H1 (cell line): ENCODE data around the gene DCUN1D3. TPM values are rescaled to one million over a fixed set of nuclear protein-coding genes. Genes with fewer than 3 reads are reported as not detected.

Experiments
- CTCF ChIA-PET: fragments of 300-600 bp; sonication (Branson Sonifier 250); formaldehyde crosslinking; loops from one replicate; lab custom pipeline; 2021; ENCODE audit not compliant: partially characterized antibody; lab: Charles Lee
- POLR2A ChIA-PET: fragments of 300-600 bp; sonication (Branson Sonifier 250); formaldehyde crosslinking; loops from one replicate; lab custom pipeline; 2021; ENCODE audit warnings: inconsistent platforms; ENCODE audit not compliant: partially characterized antibody; lab: Charles Lee
- DNase-seq, 2 experiments: peaks; one replicate each; pipeline versions ENCODE4 v3.0.0 to v3.0.0-alpha.2; 2010 to 2022; ENCODE audit warnings: low spot score in 2 of 2, low read depth in 1 of 2, mixed read lengths in 1 of 2
- FAIRE-seq: peaks from 2 replicates; lab custom pipeline; 2011; peaks lifted over from hg19 to GRCh38; lab: Jason Lieb, UNC
- H2AFZ ChIP-seq: 2 replicates; pipeline ENCODE4 v1.8.1; 2012; ENCODE audit warnings: low read length, inconsistent platforms
- H2AK5ac ChIP-seq: 2 replicates; pipeline ENCODE4 v1.6.1; 2013; ENCODE audit warnings: low read depth, low read length
- H2BK120ac ChIP-seq: replicated peaks from 2 replicates; pipeline ENCODE3; 2013; ENCODE audit warnings: low read depth, low read length, inconsistent platforms
- H2BK12ac ChIP-seq: 2 replicates; pipeline ENCODE4 v1.6.1; 2013; ENCODE audit warnings: low read depth, low read length
- H2BK15ac ChIP-seq: 2 replicates; pipeline ENCODE4 v1.6.1; 2013; ENCODE audit warnings: low read length
- H2BK20ac ChIP-seq: 2 replicates; pipeline ENCODE4 v1.6.1; 2013; ENCODE audit warnings: low read length
- H2BK5ac ChIP-seq: 2 replicates; pipeline ENCODE4 v1.6.1; 2013; ENCODE audit warnings: low read depth, low read length
- H3K14ac ChIP-seq: 2 replicates; pipeline ENCODE4 v1.6.1; 2013; ENCODE audit warnings: inconsistent platforms; ENCODE audit not compliant: insufficient read length
- H3K18ac ChIP-seq: 2 replicates; pipeline ENCODE4 v1.6.1; 2013; ENCODE audit warnings: low read length; ENCODE audit errors: extremely low read depth
- H3K23ac ChIP-seq: 2 replicates; pipeline ENCODE4 v1.6.1; 2013; ENCODE audit warnings: inconsistent platforms; ENCODE audit not compliant: insufficient read length
- H3K23me2 ChIP-seq: 2 replicates; pipeline ENCODE4 v1.6.1; 2013; ENCODE audit warnings: low read depth, low read length
- H3K27ac ChIP-seq: 2 replicates; pipeline ENCODE4 v1.6.1; 2011; ENCODE audit warnings: low read depth, low read length, inconsistent platforms
- H3K27me3 ChIP-seq, 4 experiments: replicated peaks in 1 of 4; 1 replicate in 1 of 4; 2 replicates in 3 of 4; pipeline versions ENCODE4 v1.6.1 to v1.8.1; 2011 to 2013; ENCODE audit warnings: low read length in 3 of 4, mild to moderate bottlenecking in 3 of 4, inconsistent platforms in 2 of 4, mixed read lengths in 2 of 4, moderate library complexity in 1 of 4; ENCODE audit not compliant: control insufficient read depth in 3 of 4, insufficient read depth in 3 of 4; ENCODE audit errors: extremely low read depth in 1 of 4
- H3K36me3 ChIP-seq, 4 experiments: 2 replicates each; pipeline versions ENCODE4 v1.6.1 to v1.8.1; 2011 to 2013; ENCODE audit warnings: mild to moderate bottlenecking in 4 of 4, low read length in 3 of 4, moderate library complexity in 2 of 4, control low read depth in 1 of 4, inconsistent platforms in 1 of 4; ENCODE audit not compliant: insufficient read depth in 4 of 4, control insufficient read depth in 2 of 4
- H3K4ac ChIP-seq: replicated peaks from 2 replicates; pipeline ENCODE3; 2013; ENCODE audit warnings: low read length, low read depth, mixed read lengths, inconsistent platforms; ENCODE audit not compliant: insufficient read length
- H3K4me1 ChIP-seq, 4 experiments: replicated peaks in 1 of 4; 1 replicate in 1 of 4; 2 replicates in 3 of 4; pipeline versions ENCODE4 v1.6.1 to v1.8.1; 2011 to 2013; ENCODE audit warnings: low read length in 3 of 4, inconsistent platforms in 2 of 4, mixed read lengths in 1 of 4; ENCODE audit not compliant: insufficient read depth in 4 of 4, control insufficient read depth in 3 of 4
- H3K4me2 ChIP-seq, 2 experiments: 2 replicates each; pipeline versions ENCODE4 v1.6.1 to v1.8.1; 2011 to 2013; ENCODE audit warnings: low read depth in 2 of 2, low read length in 2 of 2, control low read depth in 1 of 2, inconsistent platforms in 1 of 2, mild to moderate bottlenecking in 1 of 2; ENCODE audit not compliant: insufficient read depth in 1 of 2
- H3K4me3 ChIP-seq, 4 experiments: fragments of 200-600, 300-600 bp in 1 of 4; sonication (generic), shearing (Covaris generic), sonication (Bioruptor Twin) in 1 of 4; 2 replicates each; pipeline versions ENCODE4 v1.5.1 to v1.8.1; 2011 to 2016; ENCODE audit warnings: low read length in 4 of 4, low read depth in 3 of 4, control low read depth in 2 of 4, inconsistent platforms in 2 of 4, mild to moderate bottlenecking in 2 of 4, mixed read lengths in 1 of 4, moderate library complexity in 1 of 4; ENCODE audit not compliant: insufficient read depth in 2 of 4; ENCODE audit errors: extremely low read depth in 1 of 4
- H3K56ac ChIP-seq: replicated peaks from 2 replicates; pipeline ENCODE3; 2013; ENCODE audit warnings: low read depth, mild to moderate bottlenecking, mixed read lengths, low read length, inconsistent platforms; ENCODE audit not compliant: insufficient read length
- H3K79me1 ChIP-seq: 2 replicates; pipeline ENCODE4 v1.6.1; 2013; ENCODE audit warnings: low read depth, low read length, control low read depth
- H3K79me2 ChIP-seq, 2 experiments: 2 replicates each; pipeline versions ENCODE4 v1.6.1 to v1.8.1; 2012 to 2013; ENCODE audit warnings: low read length in 2 of 2, mild to moderate bottlenecking in 2 of 2, inconsistent platforms in 1 of 2; ENCODE audit not compliant: insufficient read depth in 2 of 2, control insufficient read depth in 1 of 2
- H3K9ac ChIP-seq, 4 experiments: replicated peaks in 1 of 4; 1 replicate in 1 of 4; 2 replicates in 3 of 4; pipeline versions ENCODE4 v1.6.1 to v1.8.1; 2011 to 2013; ENCODE audit warnings: low read depth in 3 of 4, low read length in 3 of 4, control low read depth in 2 of 4, mild to moderate bottlenecking in 2 of 4, moderate library complexity in 2 of 4, inconsistent platforms in 1 of 4; ENCODE audit errors: extremely low read depth in 1 of 4
- H3K9me3 ChIP-seq, 2 experiments: 2 replicates each; pipeline versions ENCODE4 v1.6.1 to v1.8.1; 2012 to 2013; ENCODE audit warnings: mild to moderate bottlenecking in 2 of 2, moderate library complexity in 2 of 2, control low read depth in 1 of 2, inconsistent platforms in 1 of 2, low read depth in 1 of 2, low read length in 1 of 2, mixed read lengths in 1 of 2; ENCODE audit not compliant: insufficient read depth in 2 of 2
- H4K20me1 ChIP-seq, 2 experiments: replicated peaks in 1 of 2; 2 replicates each; pipeline versions ENCODE3 to v1.8.1; 2011 to 2013; ENCODE audit warnings: inconsistent platforms in 2 of 2, low read length in 2 of 2, mild to moderate bottlenecking in 1 of 2; ENCODE audit not compliant: insufficient read depth in 2 of 2, control insufficient read depth in 1 of 2
- H4K5ac ChIP-seq: 2 replicates; pipeline ENCODE4 v1.6.1; 2013; ENCODE audit warnings: low read length, low read depth, mixed read lengths, inconsistent platforms; ENCODE audit not compliant: insufficient read length
- H4K8ac ChIP-seq: 2 replicates; pipeline ENCODE4 v1.8.0; 2013; ENCODE audit warnings: mild to moderate bottlenecking, moderate library complexity, low read length, inconsistent platforms; ENCODE audit not compliant: insufficient read depth; ENCODE audit errors: extremely low read depth
- H4K91ac ChIP-seq: replicated peaks from 2 replicates; pipeline ENCODE3; 2013; ENCODE audit warnings: low read length, mixed read lengths, inconsistent platforms; ENCODE audit not compliant: insufficient read length
- CBX5 ChIP-seq: fragments of 300-800, 300-1000 bp; sonication (generic); IDR thresholded peaks from 2 replicates; pipeline ENCODE4 v1.7.1; 2016; ENCODE audit warnings: antibody characterized with exemption, low read length, low read depth
- CEBPB ChIP-seq: IDR thresholded peaks from 2 replicates; pipeline ENCODE4 v1.6.1; 2012; ENCODE audit warnings: low read depth, low read length
- WGBS, 2 experiments: shearing (Covaris generic) in 1 of 2; methylation state at CpG; one replicate each; pipeline versions ENCODE4 v1.1.6 to v1.1.7; 2013 to 2015; ENCODE audit warnings: low lambda C conversion rate in 2 of 2, mixed read lengths in 2 of 2, inconsistent platforms in 1 of 2, low coverage in 1 of 2, missing lambda C conversion rate in 1 of 2; ENCODE audit not compliant: insufficient replicate concordance in 2 of 2, insufficient coverage in 1 of 2, insufficient read length in 1 of 2; ENCODE audit errors: extremely low coverage in 1 of 2, missing lambda C conversion rate in 1 of 2; 5-methylcytosine and 5-hydroxymethylcytosine counted together
- polyA plus RNA-seq, 7 experiments: library from polyadenylated mRNA; depleted of rRNA in 3 of 7; stranded (reverse) in 5 of 7; unstranded in 2 of 7; fragments of >200 nt in 5 of 7; fragments of 200-250 nt in 2 of 7; gene quantifications; 1 replicate in 5 of 7; 2 replicates in 1 of 7; 4 replicates in 1 of 7; pipeline versions ENCODE4 v1.2.1 to v1.2.3, GENCODE V29; 2011 to 2013; ENCODE audit warnings: missing spikeins in 2 of 7, mixed read lengths in 2 of 7
- total RNA-seq: library from RNA; stranded (reverse); fragmentation: NEBNext Ultra II Directional; extraction: Animal tissue kit (Norgen Biotek cat#: 25700); gene quantifications from 2 replicates; pipeline ENCODE4 v1.2.1, GENCODE V29; 2021

Gene DCUN1D3
- total and polyA plus RNA-seq, 2 of the 8 experiments (the other 6 are each of a cell fraction or from before 2014, with no cell fraction given): 3.5 to 18.2 TPM

- no peak overlapping the region for H2BK20ac ChIP-seq
Observed at GRCh38 chr16:20918486-20919239, 18.5 kb upstream of the DCUN1D3 start.

More at GRCh38 chr16:20918486-20919239, 18.5 kb upstream of the DCUN1D3 start:
- H3K4me3 ChIP-seq: no peak overlapping the region
- no peaks in the 10 kb centered on the region for H3K9me3 ChIP-seq
- no peak for DNase-seq
- H3K23ac ChIP-seq: no peak overlapping the region
- H4K91ac ChIP-seq: no peak overlapping the region
- H3K27me3 ChIP-seq: no peaks in the 10 kb centered on the region
- no peaks in the 10 kb centered on the region for H4K20me1 ChIP-seq
- H4K8ac ChIP-seq: no peak overlapping the region
- H3K14ac ChIP-seq: no peak overlapping the region
- no peak overlapping the region for H3K27ac ChIP-seq
- no peaks in the 10 kb centered on the region for H3K79me1 ChIP-seq
- POLR2A ChIA-PET: interaction anchor here (1.1 to 1.8 kb wide), 3 partner anchors 12 to 112 kb away, joined by 3 to 8 read pairs (median 4); partner anchors contain the start of genes DCUN1D3, LYRM1 and REXO5
- H3K79me2 ChIP-seq: no peaks in the 10 kb centered on the region
- H4K5ac ChIP-seq: no peak overlapping the region
- H3K4ac ChIP-seq: no peak overlapping the region
- H3K4me1 ChIP-seq: no peaks in the 10 kb centered on the region; a peak in 1 of 7 replicates
- H3K18ac ChIP-seq: no peak overlapping the region
- CTCF ChIA-PET: interaction anchor here (0.6 to 1.3 kb wide), 2 partner anchors 68 to 270 kb away, joined by 3 read pairs; no protein-coding TSS in a partner anchor
- H2BK120ac ChIP-seq: no peak overlapping the region
- H2BK5ac ChIP-seq: no peak overlapping the region
- FAIRE-seq: no peak
- H2BK15ac ChIP-seq: no peak overlapping the region
- TF ChIP-seq CBX5 (no peak), CEBPB (0 out of 2 replicates have a peak, but pooled peaks have one; percentile 31)
- TF ChIP-seq, all 59 proteins: peak for 1
- Histone ChIP-seq H2AK5ac (no peak overlapping the region), H3K56ac (no peak overlapping the region), H3K23me2 (no peaks in the 10 kb centered on the region; the same call in 1 of the 2 replicates), H3K9ac (no peak overlapping the region), H2AFZ (peak overlapping the region; percentile 19; the same call in 1 of the 2 replicates), H2BK12ac (peak overlapping the region; percentile 29; the same call in 1 of the 2 replicates), H3K4me2 (no peak overlapping the region), H3K36me3 (peaks cover 0 to 4% (median 0%) of the 10 kb centered on the region in 4 experiments; a peak in 1 of 8 replicates)
- 87% methylated on average over 4 of the region's 4 CpGs; no CpG with 5 or more reads in 1 of the 2 experiments for WGBS, 2 experiments
